CD4-positive, alpha-beta memory T cell (primary cell): ENCODE data around the gene PRKG2. TPM values are rescaled to one million over a fixed set of nuclear protein-coding genes. Genes with fewer than 3 reads are reported as not detected.

ENCODE experiments used
- CTCF ChIA-PET: fragments of 350-600 bp; sonication (Branson Sonifier 250); formaldehyde crosslinking; loops from one replicate; lab custom pipeline; 2021; ENCODE audit warnings: inconsistent platforms; ENCODE audit not compliant: partially characterized antibody; lab: Charles Lee
- POLR2A ChIA-PET: fragments of 350-600 bp; sonication (Branson Sonifier 250); formaldehyde crosslinking; loops from one replicate; lab custom pipeline; 2021; ENCODE audit not compliant: partially characterized antibody; lab: Charles Lee
- DNase-seq, 5 donors: peaks; one replicate each; pipeline versions ENCODE4 v3.0.0 to v3.0.0-alpha.2; 2020 to 2022; ENCODE audit warnings: mixed read lengths in 1 of 5
- H3K27ac ChIP-seq: one replicate; pipeline ENCODE4 v1.7.0; 2013; ENCODE audit warnings: low read depth, low read length
- H3K27me3 ChIP-seq: 2 replicates; pipeline ENCODE4 v1.7.0; 2013; ENCODE audit warnings: mild to moderate bottlenecking, low read length, moderate library complexity; ENCODE audit not compliant: insufficient read depth
- H3K36me3 ChIP-seq: 2 replicates; pipeline ENCODE4 v1.7.0; 2013; ENCODE audit warnings: mild to moderate bottlenecking, low read length, moderate library complexity; ENCODE audit not compliant: insufficient read depth
- H3K4me1 ChIP-seq: 2 replicates; pipeline ENCODE4 v1.7.0; 2013; ENCODE audit warnings: mild to moderate bottlenecking, low read length, moderate library complexity; ENCODE audit not compliant: insufficient read depth
- H3K4me3 ChIP-seq, 2 donors: one replicate each; pipeline ENCODE4 v1.7.0; 2013; ENCODE audit warnings: low read length in 2 of 2, mild to moderate bottlenecking in 1 of 2
- H3K9me3 ChIP-seq, 2 donors: one replicate each; pipeline ENCODE4 v1.7.0; 2013; ENCODE audit warnings: low read length in 2 of 2, control low read depth in 1 of 2; ENCODE audit not compliant: control insufficient read depth in 1 of 2
- H3K27ac Mint-ChIP-seq, 7 donors: one replicate each; pipeline ENCODE4 v1.8.0; 2020 to 2021; ENCODE audit warnings: mixed read lengths in 7 of 7, mild to moderate bottlenecking in 6 of 7, inconsistent platforms in 3 of 7, moderate library complexity in 3 of 7
- H3K27me3 Mint-ChIP-seq, 2 donors: one replicate each; pipeline ENCODE4 v1.8.0; 2020 to 2021; ENCODE audit warnings: mixed read lengths in 2 of 2
- H3K36me3 Mint-ChIP-seq, 2 donors: one replicate each; pipeline ENCODE4 v1.8.0; 2020 to 2021; ENCODE audit warnings: mixed read lengths in 2 of 2, inconsistent platforms in 1 of 2, mild to moderate bottlenecking in 1 of 2
- H3K4me1 Mint-ChIP-seq, 4 donors: one replicate each; pipeline ENCODE4 v1.8.0; 2020 to 2021; ENCODE audit warnings: mixed read lengths in 4 of 4, mild to moderate bottlenecking in 1 of 4
- H3K4me3 Mint-ChIP-seq, 8 donors: one replicate each; pipeline ENCODE4 v1.8.0; 2020 to 2021; ENCODE audit warnings: mixed read lengths in 8 of 8, mild to moderate bottlenecking in 7 of 8, moderate library complexity in 6 of 8, inconsistent platforms in 3 of 8
- H3K9me3 Mint-ChIP-seq, 8 donors: one replicate each; pipeline ENCODE4 v1.8.0; 2020 to 2021; ENCODE audit warnings: mixed read lengths in 8 of 8, mild to moderate bottlenecking in 5 of 8, inconsistent platforms in 3 of 8, moderate library complexity in 1 of 8
- intact Hi-C: fragments of 100-400 bp; cut with micrococcal nuclease; formaldehyde crosslinking; loops from one replicate; pipeline ENCODE4 v1.15.1; 2023
- polyA plus RNA-seq, 2 donors: library from polyadenylated mRNA; unstranded; fragments of 300-500 nt; fragmentation: Illumina TruSeq; gene quantifications; one replicate each; pipeline ENCODE4 v1.2.3, GENCODE V29; 2021
- total RNA-seq, 2 experiments: library from RNA; stranded (reverse); gene quantifications; one replicate each; pipeline ENCODE4 v1.2.3, GENCODE V29; 2021

The PRKG2 gene
- total and polyA plus RNA-seq, 4 experiments from 2014 or later: 1.5 to 5.1 (median 1.9) TPM

DNA sequence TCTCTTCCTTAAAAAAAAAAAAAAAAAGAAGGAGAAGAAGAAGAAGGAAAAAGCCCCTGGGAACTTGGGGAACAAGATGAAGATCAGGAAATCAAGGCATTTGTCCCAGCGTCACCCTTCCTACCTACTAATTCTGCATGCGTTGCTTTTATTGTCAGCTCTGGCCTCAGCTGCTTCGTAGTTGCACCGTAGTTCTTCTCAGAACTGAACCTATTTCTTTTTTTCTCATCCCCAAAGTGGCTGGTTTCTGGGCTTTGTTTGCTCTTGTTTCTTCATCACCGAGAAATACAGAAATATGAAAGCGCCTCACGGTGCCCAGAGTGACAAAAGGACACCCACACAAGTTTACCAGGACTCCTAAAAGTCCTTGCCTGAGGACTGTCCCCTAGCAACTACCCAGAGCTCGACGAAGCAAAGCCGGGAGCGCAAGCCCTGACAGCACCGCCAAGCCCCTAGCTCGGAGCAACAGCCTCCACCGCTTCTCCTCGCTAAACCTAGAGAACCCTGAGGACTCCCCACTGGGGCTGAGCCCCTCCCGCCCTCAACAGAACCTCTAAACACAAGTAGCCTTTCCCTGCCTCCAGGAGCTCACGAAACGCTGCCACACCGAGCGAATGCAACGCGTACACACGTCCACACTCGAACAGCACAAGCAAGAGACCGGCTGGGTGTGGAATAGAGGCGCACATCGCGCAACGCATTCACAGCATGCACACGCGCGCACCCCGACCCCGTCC, 710 bp downstream of the PRKG2 start:
- CTCF ChIA-PET: no interaction called here
- Histone ChIP-seq H3K4me3 (no peak overlapping the region), H3K4me1 (no peaks in the 10 kb centered on the region), H3K27ac (no peak overlapping the region), H3K36me3 (no peaks in the 10 kb centered on the region), H3K9me3 (no peaks in the 10 kb centered on the region), H3K27me3 (no peaks in the 10 kb centered on the region)
- DNase-seq: no peak
- intact Hi-C loops: no loop called here
- H3K27me3 Mint-ChIP-seq: peaks cover 14 to 17% of the 10 kb centered on the region in 2 donors
- no peak overlapping the region for H3K27ac Mint-ChIP-seq
- peaks cover 0 to 9% (median 5%) of the 10 kb centered on the region in 4 donors for H3K4me1 Mint-ChIP-seq
- peaks cover 0 to 4% (median 0%) of the 10 kb centered on the region in 8 donors for H3K9me3 Mint-ChIP-seq
- H3K4me3 Mint-ChIP-seq: peak overlapping the region in 6 of 8 donors; percentile 45 to 70 (median 65)
- POLR2A ChIA-PET: no interaction called here
- no peaks in the 10 kb centered on the region for H3K36me3 Mint-ChIP-seq

DNA sequence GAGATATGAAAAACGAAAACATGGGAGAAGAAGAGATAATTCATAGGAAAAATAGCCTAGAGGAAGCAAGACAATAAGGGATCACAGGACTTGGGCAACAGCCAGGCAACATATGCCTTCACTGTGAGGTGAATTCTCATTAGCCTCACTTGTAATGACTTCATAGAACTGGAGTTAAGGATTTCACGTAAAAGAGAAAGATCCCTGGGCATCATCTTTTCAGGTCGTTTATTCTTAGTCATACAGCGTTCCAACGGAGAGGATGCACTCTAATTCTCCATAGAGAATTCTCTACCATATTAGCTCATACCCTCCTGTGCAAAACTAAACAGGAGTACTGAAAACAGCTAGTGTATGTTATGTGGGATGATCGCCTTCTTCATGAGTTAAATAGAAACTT, 1.4 kb downstream of the PRKG2 start:
- intact Hi-C loops: no loop called here
- ChIA-PET CTCF (no interaction called here), POLR2A (no interaction called here)
- peaks cover 15 to 17% of the 10 kb centered on the region in 2 donors for H3K27me3 Mint-ChIP-seq
- H3K9me3 ChIP-seq: no peaks in the 10 kb centered on the region
- no peak for DNase-seq
- no peak overlapping the region for H3K27ac ChIP-seq
- H3K4me3 ChIP-seq: no peak overlapping the region
- H3K4me3 Mint-ChIP-seq: no peak overlapping the region
- H3K4me1 ChIP-seq: no peaks in the 10 kb centered on the region
- H3K27ac Mint-ChIP-seq: no peak overlapping the region
- H3K36me3 Mint-ChIP-seq: no peaks in the 10 kb centered on the region
- H3K9me3 Mint-ChIP-seq: peaks cover 0 to 4% (median 0%) of the 10 kb centered on the region in 8 donors
- no peaks in the 10 kb centered on the region for H3K36me3 ChIP-seq
- peaks cover 0 to 9% (median 5%) of the 10 kb centered on the region in 4 donors for H3K4me1 Mint-ChIP-seq
- no peaks in the 10 kb centered on the region for H3K27me3 ChIP-seq

DNA sequence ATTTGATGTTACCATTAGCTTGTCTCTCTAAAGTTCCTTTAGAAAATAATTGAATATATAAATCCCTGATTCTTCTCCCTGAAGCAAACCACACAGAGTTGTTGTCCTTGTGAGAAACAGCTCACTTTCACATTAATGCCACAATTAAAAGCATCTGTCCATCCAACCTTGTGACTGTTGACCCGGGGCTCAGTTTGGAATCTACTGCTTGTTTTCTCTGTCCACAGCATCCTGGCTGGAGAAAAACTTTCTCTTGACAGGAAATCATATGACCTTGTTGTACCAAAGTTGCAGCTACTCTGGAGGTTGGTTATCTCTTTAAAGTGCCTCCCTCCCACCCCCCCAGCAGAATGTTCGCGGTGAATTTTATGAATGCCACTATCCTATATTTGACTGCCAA, 3.1 kb downstream of the PRKG2 start:
- H3K27ac Mint-ChIP-seq: no peak overlapping the region
- Histone ChIP-seq H3K27me3 (no peaks in the 10 kb centered on the region), H3K4me3 (no peak overlapping the region), H3K27ac (no peak overlapping the region), H3K4me1 (no peaks in the 10 kb centered on the region), H3K36me3 (no peaks in the 10 kb centered on the region), H3K9me3 (no peaks in the 10 kb centered on the region)
- intact Hi-C loops: no loop called here
- peaks cover 17% of the 10 kb centered on the region in 2 donors for H3K27me3 Mint-ChIP-seq
- POLR2A ChIA-PET: no interaction called here
- CTCF ChIA-PET: interaction anchor here (0.8 kb wide), 1 partner anchor 13 kb away, joined by 3 read pairs; no protein-coding TSS in a partner anchor
- no peaks in the 10 kb centered on the region for H3K36me3 Mint-ChIP-seq
- H3K4me1 Mint-ChIP-seq: peaks cover 0 to 9% (median 5%) of the 10 kb centered on the region in 4 donors
- peaks cover 0 to 2% (median 0%) of the 10 kb centered on the region in 8 donors for H3K9me3 Mint-ChIP-seq
- no peak for DNase-seq
- H3K4me3 Mint-ChIP-seq: no peak overlapping the region

DNA sequence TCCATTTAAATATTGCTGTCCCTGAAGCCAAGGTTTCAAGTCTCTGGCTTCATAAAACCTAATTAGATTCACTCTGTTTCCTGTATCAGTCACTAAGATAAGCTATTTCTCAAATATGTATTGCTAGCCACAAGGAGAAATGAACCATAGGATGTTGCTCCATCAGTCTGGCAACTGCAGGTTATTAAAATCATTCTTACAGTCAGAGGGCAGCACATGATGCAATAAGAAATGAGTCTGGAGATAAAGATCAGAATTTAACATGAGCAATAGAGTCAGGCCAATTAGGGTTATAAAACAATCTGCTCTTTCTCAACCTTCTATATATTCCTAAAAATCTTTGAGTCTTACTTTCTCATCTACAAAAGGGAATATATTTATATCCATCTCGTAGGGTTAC, 7.2 kb downstream of the PRKG2 start:
- Mint-ChIP-seq H3K36me3 (no peaks in the 10 kb centered on the region), H3K27me3 (peaks cover 5 to 8% of the 10 kb centered on the region in 2 donors), H3K4me3 (no peak overlapping the region), H3K27ac (no peak overlapping the region), H3K4me1 (no peaks in the 10 kb centered on the region), H3K9me3 (peaks cover 0 to 2% (median 0%) of the 10 kb centered on the region in 8 donors)
- DNase-seq: no peak
- H3K4me3 ChIP-seq: no peak overlapping the region
- intact Hi-C loops: no loop called here
- H3K4me1 ChIP-seq: no peaks in the 10 kb centered on the region
- POLR2A ChIA-PET: no interaction called here
- H3K9me3 ChIP-seq: no peaks in the 10 kb centered on the region
- H3K36me3 ChIP-seq: no peaks in the 10 kb centered on the region
- H3K27ac ChIP-seq: no peak overlapping the region
- no peaks in the 10 kb centered on the region for H3K27me3 ChIP-seq
- CTCF ChIA-PET: no interaction called here

DNA sequence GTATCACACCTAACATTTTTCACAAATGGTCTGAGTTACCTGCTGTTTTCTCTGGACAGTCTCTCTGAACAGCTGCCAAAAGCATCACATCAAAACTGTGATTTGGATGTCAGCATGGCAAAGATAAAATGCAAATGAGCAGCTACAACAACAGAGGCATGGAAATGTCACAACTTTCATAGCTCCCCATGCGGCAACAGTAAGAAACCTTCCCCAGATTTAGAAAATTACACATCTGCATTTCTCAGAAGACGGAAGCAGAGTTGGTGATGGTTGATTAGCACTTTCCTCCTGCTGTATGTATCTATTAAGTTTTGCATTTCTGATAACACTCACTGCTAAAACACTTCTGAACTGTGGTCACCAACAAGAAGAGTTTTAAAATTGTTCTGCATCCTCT, 9.7 kb downstream of the PRKG2 start:
- Mint-ChIP-seq H3K27ac (no peak overlapping the region), H3K36me3 (no peaks in the 10 kb centered on the region), H3K27me3 (peaks cover 5 to 8% of the 10 kb centered on the region in 2 donors), H3K4me1 (no peaks in the 10 kb centered on the region), H3K9me3 (peaks cover 0 to 2% (median 0%) of the 10 kb centered on the region in 8 donors), H3K4me3 (no peak overlapping the region)
- no peak for DNase-seq
- Histone ChIP-seq H3K36me3 (no peaks in the 10 kb centered on the region), H3K4me3 (no peak overlapping the region), H3K27ac (no peak overlapping the region), H3K4me1 (no peaks in the 10 kb centered on the region), H3K27me3 (no peaks in the 10 kb centered on the region), H3K9me3 (no peaks in the 10 kb centered on the region)
- CTCF ChIA-PET: no interaction called here
- POLR2A ChIA-PET: no interaction called here
- intact Hi-C loops: no loop called here

DNA sequence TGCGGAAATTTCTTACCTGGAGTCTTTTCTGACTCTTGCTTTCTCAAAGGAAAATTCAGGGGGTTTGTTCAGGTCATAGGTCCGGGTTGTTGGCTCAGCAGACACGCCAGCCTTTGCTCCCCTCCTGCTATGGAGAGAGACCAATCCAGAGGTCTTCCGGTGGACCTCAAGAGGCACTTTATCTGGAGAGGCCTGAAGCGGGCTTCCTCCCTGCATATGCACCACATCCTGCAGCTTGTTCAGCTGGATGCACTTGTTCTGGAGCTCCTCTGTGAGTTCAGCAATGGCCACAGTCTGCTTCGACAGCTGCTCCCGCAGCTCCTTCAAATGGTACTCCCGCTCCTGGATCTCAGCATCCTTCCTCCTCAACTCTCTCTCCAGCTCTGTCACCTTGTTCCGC, 10.5 kb downstream of the PRKG2 start:
- POLR2A ChIA-PET: no interaction called here
- Mint-ChIP-seq H3K27me3 (peaks cover 5 to 8% of the 10 kb centered on the region in 2 donors), H3K4me3 (no peak overlapping the region), H3K4me1 (no peaks in the 10 kb centered on the region), H3K27ac (no peak overlapping the region), H3K36me3 (no peaks in the 10 kb centered on the region), H3K9me3 (peaks cover 0 to 2% (median 0%) of the 10 kb centered on the region in 8 donors)
- DNase-seq: no peak
- H3K9me3 ChIP-seq: no peaks in the 10 kb centered on the region
- no peak overlapping the region for H3K4me3 ChIP-seq
- H3K36me3 ChIP-seq: no peaks in the 10 kb centered on the region
- no peaks in the 10 kb centered on the region for H3K4me1 ChIP-seq
- no peaks in the 10 kb centered on the region for H3K27me3 ChIP-seq
- no peak overlapping the region for H3K27ac ChIP-seq
- CTCF ChIA-PET: no interaction called here
- intact Hi-C loops: no loop called here

DNA sequence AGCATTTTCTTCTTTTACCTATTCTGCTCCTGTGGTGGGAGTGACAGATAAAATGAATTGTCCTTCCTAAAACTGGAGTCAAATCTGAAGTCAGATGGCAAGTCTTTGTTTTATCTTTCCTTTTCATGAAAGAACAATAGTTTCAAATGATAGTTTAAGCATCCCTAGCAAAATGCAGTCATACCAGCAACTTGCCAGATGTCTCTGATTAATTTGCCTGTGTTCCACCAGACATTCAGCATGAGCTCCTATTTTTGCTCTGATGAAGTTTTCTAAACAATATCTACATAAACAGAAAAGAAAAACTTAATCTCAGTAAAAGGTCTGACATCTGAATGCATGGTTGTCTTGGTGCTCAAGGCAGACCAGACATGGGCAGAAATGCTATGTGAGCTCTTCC, 15.2 kb downstream of the PRKG2 start:
- Mint-ChIP-seq H3K27me3 (peaks cover 0 to 6% of the 10 kb centered on the region in 2 donors), H3K36me3 (no peaks in the 10 kb centered on the region), H3K9me3 (peaks cover 0 to 2% (median 0%) of the 10 kb centered on the region in 8 donors), H3K4me3 (no peak overlapping the region), H3K27ac (no peak overlapping the region), H3K4me1 (no peaks in the 10 kb centered on the region)
- intact Hi-C loops: no loop called here
- Histone ChIP-seq H3K27me3 (no peaks in the 10 kb centered on the region), H3K4me3 (no peak overlapping the region), H3K4me1 (no peaks in the 10 kb centered on the region), H3K27ac (no peak overlapping the region), H3K9me3 (no peaks in the 10 kb centered on the region), H3K36me3 (no peaks in the 10 kb centered on the region)
- no peak for DNase-seq
- ChIA-PET POLR2A (no interaction called here), CTCF (no interaction called here)
